PC-9 (cell line): ENCODE data around the gene DEF6. TPM values are rescaled to one million over a fixed set of nuclear protein-coding genes. Genes with fewer than 3 reads are reported as not detected.

Experiments
- total RNA-seq: library from RNA; stranded (reverse); gene quantifications from 2 replicates; pipeline ENCODE4 v1.2.3, GENCODE V29; 2021

The DEF6 gene
- total RNA-seq, 1 experiment from 2014 or later: 19.6 TPM

Other genes with a start within 250 kb of the DEF6 start
- gene TCP11, start 156.5 kb upstream of the DEF6 start, total RNA-seq: not detected in 2 replicates
- gene SCUBE3, start 83.9 kb upstream of the DEF6 start, total RNA-seq: 0.10 and 0.17 TPM in 2 replicates
- gene ZNF76, start 38.1 kb upstream of the DEF6 start, total RNA-seq: 38.8 and 39.9 TPM in 2 replicates
- gene PPARD, start 44.7 kb downstream of the DEF6 start, total RNA-seq: 18.8 and 24.7 TPM in 2 replicates
- 6.9 and 9.6 TPM in 2 replicates for gene FANCE, start 154.5 kb downstream of the DEF6 start, total RNA-seq
- gene RPL10A, start 170.6 kb downstream of the DEF6 start, total RNA-seq: 1,335 and 1,742 TPM in 2 replicates
- gene TEAD3, start 199.3 kb downstream of the DEF6 start, total RNA-seq: 33.1 and 40.1 TPM in 2 replicates
- gene TULP1, start 215.1 kb downstream of the DEF6 start, total RNA-seq: not detected in 2 replicates